HG03045 (cell line): ENCODE results near the gene PLEKHA7.
"Not testable (repeated sequence)": the region's sequence is repeated elsewhere in the genome, so short reads cannot be mapped to it uniquely, and the experiment has no call there.

Experiments
- ATAC-seq: cut with Tn5 transposase; IDR thresholded peaks from one replicate; pipeline ENCODE4 v1.9.1; 2021; ENCODE audit warnings: mild to moderate bottlenecking, moderate library complexity; ENCODE audit not compliant: unreplicated experiment

PLEKHA7 gene

DNA sequence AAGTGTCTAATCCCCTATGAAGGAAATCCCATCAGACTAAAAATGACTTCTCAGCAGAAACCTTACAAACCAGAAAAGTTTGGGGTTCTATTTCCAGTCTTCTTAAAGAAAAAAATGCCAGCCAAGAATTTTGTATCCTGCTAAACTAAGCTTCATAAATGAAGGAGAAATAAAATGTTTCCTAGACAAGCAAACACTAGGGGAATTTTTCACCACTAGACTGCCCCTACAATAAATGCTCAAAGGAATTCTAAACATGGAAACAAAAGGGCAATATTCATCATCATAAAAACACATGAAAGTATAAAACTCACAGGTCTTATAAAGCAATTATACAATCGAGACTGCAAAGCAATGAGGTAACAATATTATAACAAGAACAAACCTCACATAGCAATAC is 124.3 kb downstream of the PLEKHA7 start:
- ATAC-seq = no peak

DNA sequence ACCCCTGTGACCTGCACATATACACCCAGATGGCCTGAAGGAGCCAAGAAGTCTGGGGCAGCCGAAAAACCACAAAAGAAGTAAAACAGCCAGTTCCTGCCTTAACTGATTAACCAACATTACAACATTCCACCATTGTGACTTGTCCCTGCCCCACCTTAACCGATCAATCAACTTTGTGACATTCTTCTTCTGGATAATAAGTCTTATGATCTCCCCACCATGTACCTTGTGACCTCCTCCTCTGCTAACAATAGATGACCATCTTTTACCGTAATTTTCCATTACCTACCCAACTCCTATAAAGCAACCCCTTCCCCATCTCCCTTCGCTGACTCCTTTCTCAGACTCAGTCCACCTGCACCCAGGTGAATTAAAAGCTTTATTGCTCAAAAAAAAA is 125.2 kb downstream of the PLEKHA7 start:
- ATAC-seq = not testable (repeated sequence)

DNA sequence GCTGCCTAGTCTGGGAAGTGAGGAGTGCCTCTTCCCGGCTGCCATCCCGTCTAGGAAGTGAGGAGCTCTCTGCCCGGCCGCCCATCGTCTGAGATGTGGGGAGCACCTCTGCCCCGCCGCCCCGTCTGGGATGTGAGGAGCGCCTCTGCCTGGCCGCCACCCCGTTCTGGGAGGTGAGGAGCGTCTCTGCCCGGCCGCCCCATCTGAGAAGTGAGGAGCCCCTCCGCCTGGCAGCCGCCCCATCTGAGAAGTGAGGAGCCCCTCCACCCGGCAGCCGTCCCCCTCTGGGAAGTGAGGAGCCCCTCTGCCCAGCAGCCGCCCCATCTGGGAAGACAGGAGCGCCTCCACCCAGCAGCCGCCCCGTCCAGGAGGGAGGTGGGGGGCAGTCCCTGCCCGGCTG is 126.3 kb downstream of the PLEKHA7 start:
- ATAC-seq = not testable (repeated sequence)

DNA sequence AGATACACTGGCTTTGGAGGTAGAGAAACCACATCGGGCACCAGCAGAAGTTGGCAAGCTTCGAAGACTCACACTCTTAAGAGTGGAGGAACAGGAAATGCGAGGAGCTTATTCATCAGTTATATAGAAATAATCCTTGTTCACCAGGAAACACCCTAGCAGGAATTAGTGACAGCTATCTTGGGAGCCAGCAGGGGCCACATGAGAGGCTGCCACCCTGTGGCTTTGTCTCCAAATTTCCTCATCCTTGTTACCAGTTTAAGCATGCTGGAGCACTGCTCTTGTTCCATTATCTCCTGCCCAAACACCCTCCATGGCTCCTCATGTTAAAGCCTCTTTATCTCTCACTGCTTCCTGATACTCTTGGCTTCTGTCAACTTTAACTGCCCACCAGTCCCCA is 131.0 kb downstream of the PLEKHA7 start:
- ATAC-seq = no peak

DNA sequence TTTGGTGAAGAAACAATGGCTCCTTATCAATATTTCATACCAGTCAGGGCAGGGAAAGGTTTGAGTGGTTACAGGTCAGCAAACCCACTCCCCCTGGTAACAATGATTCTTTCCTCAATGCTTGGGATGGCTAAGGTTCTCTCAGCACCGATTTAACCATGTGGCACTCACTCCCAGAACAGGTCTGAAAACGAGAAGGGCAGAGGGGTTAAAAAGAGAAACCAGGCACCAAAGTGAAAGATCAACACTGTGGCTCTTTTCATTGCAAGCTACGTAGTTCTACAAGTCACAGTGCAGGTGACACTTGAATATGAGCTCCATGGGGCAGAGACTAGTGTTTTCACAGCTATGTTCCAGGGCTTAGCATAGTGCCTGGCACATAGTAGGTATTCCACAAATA is 132.4 kb downstream of the PLEKHA7 start:
- ATAC-seq = no peak

DNA sequence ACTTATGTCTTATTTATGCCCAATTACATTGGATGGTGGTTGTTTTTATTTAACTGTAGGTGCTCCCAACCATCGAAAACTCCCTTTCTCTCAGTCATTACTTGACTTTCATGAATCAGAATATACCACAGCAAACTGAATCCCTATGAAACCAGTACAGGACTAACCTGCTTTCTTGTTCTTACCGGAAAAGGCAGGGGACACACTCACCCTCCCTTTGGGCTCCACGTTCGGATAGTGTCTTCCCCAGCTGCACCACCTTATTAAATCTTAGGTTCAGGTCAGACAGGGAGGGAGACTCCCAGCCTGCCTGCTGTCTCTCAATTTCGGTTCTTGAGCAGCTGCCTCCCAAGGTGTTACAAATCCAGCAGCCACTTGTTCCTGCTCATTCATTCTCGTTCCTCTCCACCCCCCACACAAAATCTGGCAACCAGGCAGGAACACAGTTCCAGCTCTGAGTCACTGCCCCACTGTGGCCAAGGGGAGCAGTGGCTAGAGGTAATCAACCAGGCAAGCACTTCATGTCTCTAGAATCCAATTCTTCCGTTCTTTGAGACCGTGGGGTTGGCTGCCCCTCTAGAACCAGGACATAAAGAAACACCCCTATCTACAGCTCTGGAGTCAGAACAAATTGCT is 133.0 kb downstream of the PLEKHA7 start:
- no peak for ATAC-seq

DNA sequence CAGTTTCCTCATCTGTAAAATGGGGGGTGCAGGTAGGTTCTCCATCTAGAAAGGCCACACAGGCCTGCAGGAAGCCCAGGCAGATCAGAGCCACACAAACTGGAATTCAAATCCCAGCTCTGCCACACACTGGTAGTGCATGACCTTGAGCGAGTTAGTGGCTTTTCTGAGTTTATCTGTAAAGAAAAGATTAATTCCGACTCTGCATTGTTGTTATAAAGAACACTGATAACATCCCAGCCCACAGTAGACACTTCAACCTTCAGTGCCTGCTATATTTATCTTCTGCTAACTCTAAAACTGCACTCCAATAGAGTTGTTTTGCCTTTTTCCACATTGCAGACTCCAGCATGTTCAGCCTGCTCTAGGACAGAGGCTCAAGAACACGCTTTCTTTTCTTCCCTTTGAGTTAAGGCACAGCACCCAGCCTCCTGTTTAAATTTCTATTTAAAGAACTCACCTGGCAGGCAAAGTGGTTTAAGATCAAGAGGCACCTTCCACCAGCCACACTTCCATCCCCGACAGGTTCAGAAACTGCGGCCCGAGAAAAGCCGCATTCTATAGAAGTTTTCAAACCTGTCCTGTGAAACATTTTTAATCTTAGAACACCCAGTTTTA is 133.9 kb downstream of the PLEKHA7 start:
- ATAC-seq = no peak

DNA sequence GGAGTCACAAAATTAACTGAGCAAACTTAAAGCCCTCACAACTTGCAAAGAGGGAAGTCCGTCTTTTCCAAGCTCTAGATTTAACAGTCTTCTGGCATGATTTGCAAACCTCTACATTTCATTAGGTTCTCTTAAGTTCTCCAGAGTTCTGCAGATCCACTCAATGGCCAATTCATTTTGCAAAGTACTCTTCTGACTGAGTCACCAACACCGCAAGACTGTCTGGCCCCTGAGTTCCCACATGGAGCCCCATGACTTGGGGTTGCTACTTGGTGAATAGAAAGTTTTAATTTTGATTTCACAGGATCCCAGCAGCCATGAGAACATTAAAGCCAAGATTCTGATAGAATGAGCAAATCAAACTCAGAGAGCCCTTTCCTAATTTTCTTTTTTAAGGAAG is 134.5 kb downstream of the PLEKHA7 start:
- no peak for ATAC-seq

DNA sequence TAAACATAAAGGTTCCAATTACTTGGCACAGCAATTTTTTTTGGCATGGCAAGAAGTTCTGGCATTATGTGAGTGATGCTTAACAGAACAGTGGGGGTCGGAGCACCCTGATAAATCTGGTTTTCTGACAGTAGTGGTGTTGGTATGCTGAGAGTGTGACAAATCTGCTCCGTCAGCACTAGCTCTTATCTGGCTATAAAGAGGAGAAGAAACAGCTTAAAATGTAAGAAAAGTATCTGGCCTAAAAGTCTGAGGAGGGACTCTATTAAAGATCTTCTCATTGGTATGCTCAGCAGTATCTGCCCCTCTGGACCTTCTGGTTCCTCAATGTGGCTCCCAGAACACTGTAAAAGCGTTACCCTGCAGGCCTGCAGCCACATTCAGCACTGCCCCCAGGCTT is 137.4 kb downstream of the PLEKHA7 start:
- no peak for ATAC-seq

DNA sequence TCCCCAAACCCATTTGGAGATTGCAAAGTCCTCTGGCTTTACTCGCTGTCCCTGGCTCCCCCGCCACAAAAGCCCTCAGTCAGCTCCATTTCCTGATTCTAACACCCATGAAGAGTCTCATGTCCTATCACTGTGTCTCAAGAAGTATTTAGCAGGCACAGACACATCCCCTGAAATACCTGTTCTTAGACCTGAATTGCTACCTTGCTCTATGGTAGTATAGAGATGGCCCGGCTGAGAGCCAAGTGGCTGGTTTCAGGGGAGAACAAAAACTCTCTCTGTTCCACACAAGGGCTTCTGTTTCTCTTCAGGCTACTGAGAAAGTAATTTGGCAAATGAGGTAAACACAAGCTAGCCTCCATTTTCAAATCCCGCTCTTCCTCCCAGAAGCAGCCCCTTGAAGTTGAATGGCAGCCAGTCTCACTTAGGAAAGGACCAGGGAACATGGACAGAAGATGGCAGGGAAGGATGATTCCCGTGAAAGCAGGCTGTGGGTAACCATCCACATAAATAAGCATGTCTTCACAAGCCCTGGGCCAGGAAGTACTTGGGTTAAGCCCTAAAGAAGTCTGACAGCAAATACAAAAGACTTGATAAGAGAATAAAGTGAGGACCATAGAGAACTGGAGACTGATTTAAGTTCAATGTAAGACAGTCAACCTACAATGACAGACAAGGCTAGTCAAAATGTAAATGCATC is 138.0 kb downstream of the PLEKHA7 start:
- no peak for ATAC-seq

DNA sequence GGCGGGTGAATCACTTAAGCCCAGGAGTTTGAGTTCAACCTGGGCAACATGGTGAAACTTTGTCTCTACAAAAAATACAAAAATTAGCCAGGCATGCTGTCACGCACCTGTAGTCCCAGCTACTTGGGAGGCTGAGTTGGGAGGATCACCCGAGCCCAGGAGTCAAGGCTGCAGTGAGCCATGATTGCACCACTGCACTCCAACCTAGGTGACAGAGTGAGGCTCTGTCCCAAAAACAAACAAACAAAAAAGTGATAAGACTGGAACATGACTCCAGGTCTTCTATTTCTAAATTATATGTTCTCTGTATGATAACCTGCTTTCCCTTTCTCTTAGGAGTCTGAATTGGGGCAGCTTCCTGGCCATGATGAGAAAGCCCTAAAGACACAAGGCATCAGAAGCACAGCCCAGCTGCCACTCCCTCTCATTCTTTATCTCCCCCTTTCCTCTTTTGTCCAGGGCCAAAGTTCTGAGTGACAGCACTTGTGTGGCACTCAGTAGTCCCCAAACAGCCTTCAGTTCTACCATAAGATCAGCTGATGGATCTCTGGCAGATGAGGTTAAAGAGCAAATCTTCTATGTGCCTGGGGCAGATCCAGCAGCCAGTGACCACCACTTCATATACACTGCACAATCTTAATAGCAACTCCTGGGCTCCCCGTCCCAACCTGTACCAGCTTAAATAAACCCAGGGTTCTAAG is 139.8 kb downstream of the PLEKHA7 start:
- ATAC-seq = no peak

DNA sequence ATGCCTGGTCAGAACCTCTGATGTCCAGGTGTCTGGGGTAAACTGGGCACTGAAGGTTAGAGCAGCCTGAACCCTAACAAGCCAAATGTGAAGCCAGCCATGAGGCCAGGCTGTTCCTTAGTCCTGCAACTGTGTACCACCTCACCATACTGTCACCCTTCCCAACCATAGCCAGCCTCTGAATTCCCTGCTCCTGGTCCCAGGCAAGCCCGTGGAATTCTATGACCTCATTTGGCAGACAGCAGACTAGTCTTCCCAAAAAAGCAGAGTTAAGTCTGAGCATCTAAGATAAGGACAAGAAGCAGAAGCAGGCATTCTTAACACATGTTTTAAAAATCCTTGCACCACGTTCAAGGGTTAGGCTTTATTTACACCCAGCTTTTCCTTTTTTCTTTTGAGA is 140.9 kb downstream of the PLEKHA7 start:
- ATAC-seq = no peak

DNA sequence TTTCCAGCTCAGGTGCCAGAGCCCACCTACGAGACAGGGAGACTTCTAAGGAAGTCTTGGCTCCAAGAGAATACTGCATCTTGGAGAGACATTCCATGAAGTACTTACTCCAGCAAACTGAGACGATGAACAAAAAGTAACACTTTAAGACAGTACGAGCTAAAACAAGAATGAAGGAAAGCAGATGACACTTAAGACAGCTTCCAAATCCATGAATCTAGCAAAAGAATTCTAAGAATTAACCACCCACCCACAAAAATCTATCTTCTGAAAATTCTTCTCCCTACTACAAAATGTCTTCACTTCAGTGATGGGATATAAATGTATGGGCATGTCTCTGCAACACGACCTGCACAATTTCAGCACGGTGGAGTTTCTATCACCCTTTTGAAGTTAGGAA is 142.8 kb downstream of the PLEKHA7 start:
- no peak for ATAC-seq

DNA sequence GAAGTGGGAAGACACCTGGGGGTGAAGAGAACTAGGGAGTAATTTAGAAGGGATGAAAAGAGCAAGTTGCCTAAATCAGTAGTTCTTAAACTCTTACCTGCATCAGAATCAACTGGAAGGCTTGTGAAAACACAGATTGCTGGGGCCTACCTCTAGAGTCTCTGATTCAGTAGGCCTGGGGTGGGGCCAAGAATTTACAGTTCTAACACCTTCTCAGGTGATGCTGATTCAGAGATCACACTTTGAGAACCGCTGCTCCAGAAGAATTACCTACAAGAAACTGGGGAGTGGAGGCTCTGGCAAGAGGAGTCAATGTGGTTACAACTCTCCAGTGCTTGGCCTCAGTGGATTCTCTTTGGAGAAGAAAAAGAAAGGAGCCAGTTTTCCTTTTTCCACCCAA is 147.1 kb downstream of the PLEKHA7 start:
- ATAC-seq = no peak

DNA sequence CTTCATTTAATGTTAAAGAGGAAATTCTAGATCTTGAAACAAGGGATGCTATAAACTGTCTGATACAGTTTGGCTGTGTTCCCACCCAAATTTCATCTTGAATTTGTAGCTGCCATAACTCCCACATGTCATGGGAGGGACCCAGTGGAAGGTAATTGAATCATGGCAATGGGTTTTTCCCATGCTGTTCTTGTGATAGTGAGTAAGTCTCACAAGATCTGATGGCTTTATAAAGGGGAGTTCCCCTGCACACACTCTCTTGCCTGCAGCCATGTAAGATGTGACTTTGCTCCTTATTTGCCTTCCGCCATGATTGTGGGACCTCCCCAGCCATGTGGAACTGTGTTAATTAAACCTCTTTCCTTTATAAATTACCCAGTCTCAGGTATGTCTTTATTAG is 149.8 kb downstream of the PLEKHA7 start:
- not testable (repeated sequence) for ATAC-seq

DNA sequence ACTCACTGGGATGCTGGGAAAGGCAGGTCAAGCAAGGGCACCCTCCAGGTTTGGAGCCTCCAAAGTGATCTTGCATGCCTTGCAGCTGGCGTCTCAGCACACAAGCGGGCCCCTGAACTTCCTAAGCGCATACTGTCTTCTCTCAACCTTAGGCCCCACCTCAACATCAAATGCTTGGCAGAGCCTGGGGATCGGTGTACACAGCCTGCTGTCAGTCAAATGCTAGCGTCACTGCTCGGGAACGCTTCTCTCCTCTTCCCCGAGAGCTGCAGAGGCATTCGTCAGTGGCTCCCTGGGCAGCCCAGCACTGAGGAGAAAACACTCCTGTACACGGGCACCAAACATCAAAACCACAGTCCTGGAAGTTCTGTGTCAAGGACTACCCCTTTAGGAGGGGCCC is 150.8 kb downstream of the PLEKHA7 start:
- no peak for ATAC-seq

DNA sequence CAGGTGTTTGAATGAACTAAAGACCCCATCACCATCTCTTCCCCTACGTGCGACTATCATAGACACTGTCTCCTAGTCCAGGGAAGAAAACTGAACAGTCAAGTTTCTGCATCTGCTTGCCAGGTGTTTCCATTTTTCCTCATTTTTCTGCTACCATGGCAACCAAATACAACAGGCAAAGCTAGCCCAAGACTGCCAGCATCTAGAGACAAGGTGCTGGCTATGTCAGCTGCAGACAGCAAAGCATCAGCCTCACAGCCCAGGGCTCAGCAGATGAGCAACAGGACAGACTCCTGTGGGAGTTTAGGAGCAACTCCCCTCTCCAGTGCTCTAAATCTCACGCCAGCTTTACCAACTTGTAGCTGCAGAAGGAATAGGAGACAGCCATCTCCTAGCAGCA is 151.5 kb downstream of the PLEKHA7 start:
- no peak for ATAC-seq

DNA sequence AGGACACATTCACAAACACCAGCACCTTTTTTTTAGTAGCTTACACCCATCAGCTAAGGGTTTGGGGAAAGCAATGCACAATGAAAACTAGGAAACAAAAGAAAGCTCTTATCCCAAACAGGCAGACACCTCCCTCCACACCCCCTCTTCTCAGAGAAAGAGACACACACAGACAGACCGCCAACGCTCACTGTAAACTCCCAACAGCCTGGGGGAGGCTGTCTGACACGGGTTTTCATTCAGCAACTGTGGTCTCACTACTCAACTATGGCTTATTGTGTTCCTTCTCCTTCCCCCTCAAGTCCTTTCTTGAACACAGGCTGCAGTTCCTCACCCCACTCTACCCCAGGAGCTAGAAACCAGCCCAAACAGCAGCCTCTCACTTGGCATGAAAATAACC is 152.4 kb downstream of the PLEKHA7 start:
- no peak for ATAC-seq

DNA sequence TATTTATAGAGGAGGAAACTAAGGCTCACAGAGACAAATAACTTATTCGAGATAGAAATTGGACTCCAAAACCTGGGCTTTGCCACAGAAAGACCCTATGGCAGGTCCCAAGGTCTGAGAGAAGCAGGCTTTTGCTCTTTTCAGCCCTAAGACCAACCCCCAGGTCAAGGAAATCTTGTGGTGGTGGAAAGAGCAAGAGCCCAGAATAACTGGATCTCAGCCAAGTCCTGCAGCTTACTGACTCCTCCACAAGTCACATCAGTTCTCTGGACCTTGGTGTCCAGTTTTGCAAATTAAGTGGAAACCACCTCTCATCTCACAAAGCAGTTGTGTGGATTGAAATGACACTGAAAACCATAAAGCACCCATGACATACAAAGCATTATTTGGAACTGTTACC is 153.6 kb downstream of the PLEKHA7 start:
- ATAC-seq = no peak

DNA sequence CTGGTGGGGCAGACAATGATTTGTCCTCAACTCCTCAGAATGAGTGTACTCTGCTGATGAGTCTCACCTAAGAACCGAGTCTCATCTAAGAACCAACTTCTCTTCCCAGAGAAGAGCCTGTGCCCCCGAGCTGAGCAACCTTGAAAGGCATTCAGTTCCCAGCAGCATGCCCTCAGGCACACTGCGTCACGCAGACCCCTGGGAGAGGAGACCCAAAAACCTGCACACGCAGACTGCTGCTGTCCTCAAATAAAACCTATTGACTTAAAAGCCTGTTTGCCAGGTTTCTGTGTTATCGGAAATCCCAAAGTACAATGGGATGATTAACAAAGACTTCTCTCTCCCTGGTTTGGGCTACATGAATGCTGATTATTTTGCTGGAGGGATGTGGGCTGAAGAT is 154.6 kb downstream of the PLEKHA7 start:
- no peak for ATAC-seq

DNA sequence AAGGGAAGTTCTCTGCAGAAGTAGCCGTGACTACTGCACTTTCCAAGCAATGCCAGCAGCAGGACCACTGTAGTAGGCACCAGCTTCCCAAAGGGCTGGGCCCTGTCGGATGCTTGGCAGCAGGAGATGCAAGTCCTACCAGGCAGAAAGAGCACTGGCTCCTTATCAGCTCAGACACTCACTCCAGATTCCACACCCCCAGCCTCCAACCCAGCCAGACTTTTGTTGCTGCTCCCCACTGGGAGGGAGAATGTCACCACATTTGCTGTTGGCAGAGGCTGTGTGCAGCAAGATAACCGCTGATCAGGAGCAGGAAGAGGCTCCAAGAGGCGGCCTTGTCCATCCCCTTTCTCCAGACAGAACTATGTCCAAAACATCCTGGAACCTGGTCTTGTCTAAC is 157.0 kb downstream of the PLEKHA7 start:
- no peak for ATAC-seq

DNA sequence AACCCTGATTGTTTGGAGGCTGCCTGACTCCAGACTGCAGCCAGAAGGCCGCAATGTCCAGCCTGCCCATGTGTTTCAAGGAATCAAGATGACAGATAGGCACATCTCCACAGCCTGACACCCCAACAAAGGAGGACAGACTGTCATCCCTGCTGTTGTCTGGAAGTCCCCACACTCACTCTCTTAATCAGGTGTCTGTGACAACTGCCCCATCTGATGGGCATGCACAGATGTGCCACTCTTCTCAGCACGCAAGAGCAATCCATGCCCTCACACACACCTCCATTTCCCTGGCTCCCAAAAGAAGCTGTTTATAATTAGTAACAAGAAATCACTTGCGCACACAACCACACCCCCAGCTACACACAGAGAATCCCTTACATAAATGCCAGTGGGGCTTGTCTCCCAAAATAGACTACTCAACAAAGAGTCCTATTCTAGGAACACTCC is 158.2 kb downstream of the PLEKHA7 start:
- ATAC-seq = no peak
